Panc1 (cell line): ENCODE measurements around the gene SART1. TPM values are rescaled to one million over a fixed set of nuclear protein-coding genes. Genes with fewer than 3 reads are reported as not detected.

ENCODE experiments used
- ATAC-seq: fragments of 200-7000 bp; cut with Tn5 transposase; 2 replicates; pipeline ENCODE4 v1.9.1; 2020; ENCODE audit warnings: mild to moderate bottlenecking, moderate library complexity
- BruUV-seq: library from RNA; stranded (reverse); fragments of 400-500 nt; replicated peaks from 2 replicates; lab custom pipeline; 2021; lab: Mats Ljungman, UMichigan
- CTCF ChIA-PET: fragments of 300-600 bp; sonication (Branson Sonifier 250); formaldehyde crosslinking; loops from one replicate; lab custom pipeline; 2022; ENCODE audit warnings: antibody characterized with exemption; lab: Charles Lee
- POLR2A ChIA-PET: fragments of 300-600 bp; sonication (Branson Sonifier 250); formaldehyde crosslinking; loops from one replicate; lab custom pipeline; 2022; ENCODE audit warnings: antibody characterized with exemption; lab: Charles Lee
- DNase-seq: peaks from one replicate; pipeline ENCODE4 v3.0.0-alpha.2; 2010; ENCODE audit warnings: low read depth, low spot score
- H3K27ac ChIP-seq: 2 replicates; pipeline ENCODE4 v1.5.1; 2011; ENCODE audit warnings: mild to moderate bottlenecking, low read length, inconsistent platforms
- H3K27me3 ChIP-seq: fragments of 200-500 bp; sonication (Bioruptor generic); 2 replicates; pipeline ENCODE4 v1.6.0; 2014; ENCODE audit warnings: low read length, inconsistent platforms; ENCODE audit not compliant: control insufficient read depth, insufficient read depth
- H3K36me3 ChIP-seq: fragments of 200-500 bp; sonication (Bioruptor generic); 2 replicates; pipeline ENCODE4 v1.5.1; 2014; ENCODE audit warnings: inconsistent platforms, mild to moderate bottlenecking, low read length, moderate library complexity; ENCODE audit not compliant: control insufficient read depth, insufficient read depth
- H3K4me1 ChIP-seq: 2 replicates; pipeline ENCODE4 v1.5.1; 2011; ENCODE audit warnings: inconsistent platforms, mild to moderate bottlenecking, low read length, moderate library complexity; ENCODE audit not compliant: control insufficient read depth, insufficient read depth
- H3K4me3 ChIP-seq, 2 experiments: 2 replicates each; pipeline ENCODE4 v1.5.1; 2011 to 2012; ENCODE audit warnings: low read depth in 2 of 2, low read length in 2 of 2, mild to moderate bottlenecking in 2 of 2, inconsistent platforms in 1 of 2, moderate library complexity in 1 of 2
- H3K9me3 ChIP-seq: fragments of 200-500 bp; sonication (Bioruptor generic); 2 replicates; pipeline ENCODE4 v1.5.1; 2014; ENCODE audit warnings: low read depth, mild to moderate bottlenecking, inconsistent platforms, low read length, moderate library complexity; ENCODE audit not compliant: control insufficient read depth, insufficient read depth
- CTCF ChIP-seq: fragments of 450-650 bp; IDR thresholded peaks from 2 replicates; pipeline ENCODE4 v1.5.1; 2017; ENCODE audit warnings: mild to moderate bottlenecking
- POLR2AphosphoS5 ChIP-seq: IDR thresholded peaks from 2 replicates; pipeline ENCODE4 v1.6.1; 2012; ENCODE audit warnings: mild to moderate bottlenecking, low read depth, low read length, moderate library complexity
- SIN3A ChIP-seq: IDR thresholded peaks from 2 replicates; pipeline ENCODE4 v1.6.1; 2012; ENCODE audit warnings: low read depth, mild to moderate bottlenecking, low read length, moderate library complexity, borderline replicate concordance; ENCODE audit not compliant: insufficient read depth
- TCF7L2 ChIP-seq: IDR thresholded peaks from 2 replicates; pipeline ENCODE4 v1.6.1; 2011; ENCODE audit warnings: mild to moderate bottlenecking, low read depth, low read length, inconsistent platforms
- in situ Hi-C: cut with HindIII; loops from 2 replicates; pipeline ENCODE4 v1.10.0; 2016; ENCODE audit warnings: low sequenced_read_pairs, low pct_unique_long_range_greater_than_20kb
- intact Hi-C: fragments of 100-400 bp; cut with micrococcal nuclease; formaldehyde crosslinking; loops from one replicate; pipeline ENCODE4 v1.10.0; 2022; ENCODE audit not compliant: unreplicated experiment
- total RNA-seq: library from RNA; stranded (reverse); gene quantifications from one replicate; pipeline ENCODE4 v1.2.1, GENCODE V29; 2021; ENCODE audit not compliant: unreplicated experiment
- TF ChIP-seq, protein P1 (sequence below), 2 experiments: IDR thresholded peaks; 2 replicates each; pipeline ENCODE4 v1.6.1; 2011 to 2012; ENCODE audit warnings: low read depth in 2 of 2, control low read depth in 1 of 2, low read length in 1 of 2, mild to moderate bottlenecking in 1 of 2, moderate library complexity in 1 of 2; ENCODE audit not compliant: insufficient read depth in 1 of 2

SART1 gene
- total RNA-seq, 1 experiment from 2014 or later: 76.4 TPM

- DNase-seq (no peak), ATAC-seq (peak; percentile 26)
- POLR2A ChIA-PET: interaction anchor here (1.0 kb wide), 1 partner anchor 63 kb away, joined by 3 read pairs; no protein-coding TSS in a partner anchor
- peaks cover 11% of the 10 kb centered on the region for H3K4me1 ChIP-seq
- in situ Hi-C loops: no loop called here
- peak overlapping the region; percentile 99 for H3K27ac ChIP-seq
- no peaks in the 10 kb centered on the region for H3K27me3 ChIP-seq
- no peaks in the 10 kb centered on the region for H3K9me3 ChIP-seq
- BruUV-seq: no TSS peak
- CTCF ChIA-PET: no interaction called here
- TF ChIP-seq CTCF (no peak), SIN3A (no peak), POLR2AphosphoS5 (no peak), TCF7L2 (no peak)
- TF ChIP-seq, protein P1, sequence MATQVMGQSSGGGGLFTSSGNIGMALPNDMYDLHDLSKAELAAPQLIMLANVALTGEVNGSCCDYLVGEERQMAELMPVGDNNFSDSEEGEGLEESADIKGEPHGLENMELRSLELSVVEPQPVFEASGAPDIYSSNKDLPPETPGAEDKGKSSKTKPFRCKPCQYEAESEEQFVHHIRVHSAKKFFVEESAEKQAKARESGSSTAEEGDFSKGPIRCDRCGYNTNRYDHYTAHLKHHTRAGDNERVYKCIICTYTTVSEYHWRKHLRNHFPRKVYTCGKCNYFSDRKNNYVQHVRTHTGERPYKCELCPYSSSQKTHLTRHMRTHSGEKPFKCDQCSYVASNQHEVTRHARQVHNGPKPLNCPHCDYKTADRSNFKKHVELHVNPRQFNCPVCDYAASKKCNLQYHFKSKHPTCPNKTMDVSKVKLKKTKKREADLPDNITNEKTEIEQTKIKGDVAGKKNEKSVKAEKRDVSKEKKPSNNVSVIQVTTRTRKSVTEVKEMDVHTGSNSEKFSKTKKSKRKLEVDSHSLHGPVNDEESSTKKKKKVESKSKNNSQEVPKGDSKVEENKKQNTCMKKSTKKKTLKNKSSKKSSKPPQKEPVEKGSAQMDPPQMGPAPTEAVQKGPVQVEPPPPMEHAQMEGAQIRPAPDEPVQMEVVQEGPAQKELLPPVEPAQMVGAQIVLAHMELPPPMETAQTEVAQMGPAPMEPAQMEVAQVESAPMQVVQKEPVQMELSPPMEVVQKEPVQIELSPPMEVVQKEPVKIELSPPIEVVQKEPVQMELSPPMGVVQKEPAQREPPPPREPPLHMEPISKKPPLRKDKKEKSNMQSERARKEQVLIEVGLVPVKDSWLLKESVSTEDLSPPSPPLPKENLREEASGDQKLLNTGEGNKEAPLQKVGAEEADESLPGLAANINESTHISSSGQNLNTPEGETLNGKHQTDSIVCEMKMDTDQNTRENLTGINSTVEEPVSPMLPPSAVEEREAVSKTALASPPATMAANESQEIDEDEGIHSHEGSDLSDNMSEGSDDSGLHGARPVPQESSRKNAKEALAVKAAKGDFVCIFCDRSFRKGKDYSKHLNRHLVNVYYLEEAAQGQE (IDR thresholded peaks at IDR 0.05; ENCODE audit: insufficient read depth in 1 of 2, low read depth in 2 of 2, low read length in 1 of 2): no peak
- intact Hi-C loops: no loop called here
- peaks cover 5% of the 10 kb centered on the region; the same call in 1 of the 2 replicates for H3K36me3 ChIP-seq
- H3K4me3 ChIP-seq: peak overlapping the region; percentile 82 to 89
Observed at GRCh38 chr11:65960824-65961266, 689 bp upstream of the SART1 start.

DNA sequence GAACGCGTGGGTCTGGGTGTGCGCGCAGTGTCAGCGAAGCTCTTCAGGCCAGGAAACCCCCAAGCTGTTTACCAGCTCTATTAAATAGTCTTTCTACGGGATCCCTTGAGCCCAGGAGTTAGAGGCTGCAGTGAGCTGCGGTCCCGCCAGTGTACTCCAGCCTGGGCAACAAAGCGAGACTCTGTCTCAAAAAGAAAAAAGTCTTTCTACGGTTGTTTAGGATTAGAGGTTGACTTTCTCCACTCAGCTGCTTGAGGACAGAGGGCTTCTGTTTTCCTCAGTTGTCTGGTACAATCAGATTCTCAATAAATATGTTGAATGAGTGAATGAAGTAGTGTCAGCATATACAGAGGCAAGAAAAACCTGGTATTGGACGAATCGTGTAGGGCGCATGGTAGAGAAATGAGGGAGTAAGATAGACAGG is 619 bp downstream of the SART1 start:
- ChIA-PET POLR2A (interaction anchor here (0.6 kb wide), 1 partner anchor 40 kb away, joined by 7 read pairs; the partner anchor contains the start of genes BANF1 and EIF1AD), CTCF (no interaction called here)
- H3K27me3 ChIP-seq: no peaks in the 10 kb centered on the region
- H3K27ac ChIP-seq: peak overlapping the region; percentile 81
- TF ChIP-seq SIN3A (no peak), POLR2AphosphoS5 (no peak), CTCF (no peak), TCF7L2 (no peak)
- TF ChIP-seq, protein P1 (IDR thresholded peaks at IDR 0.05; ENCODE audit: insufficient read depth in 1 of 2, low read depth in 2 of 2, low read length in 1 of 2): no peak
- in situ Hi-C loops: no loop called here
- ATAC-seq (peak; percentile 2), DNase-seq (no peak)
- H3K9me3 ChIP-seq: no peaks in the 10 kb centered on the region
- H3K4me1 ChIP-seq: peaks cover 11% of the 10 kb centered on the region
- H3K36me3 ChIP-seq: peaks cover 5% of the 10 kb centered on the region; the same call in 1 of the 2 replicates
- no TSS peak for BruUV-seq
- peak overlapping the region; percentile 82 to 89 for H3K4me3 ChIP-seq
- intact Hi-C loops: no loop called here
